Inflammatory macrophage treated with lipopolysaccharide for 1 hour (primary cell): ENCODE results near the gene PSENEN.

Experiments
- DNase-seq, 2 donors: peaks; one replicate each; pipeline ENCODE4 v3.0.0-alpha.2; 2020 to 2022

The PSENEN gene

GRCh38 chr19:35775298-35776101 is 30.0 kb downstream of the PSENEN start, which contains the start of gene ARHGAP33:
Gene ARHGAP33, plus strand, starts transcription at chr19:35775564. Its CDS starts 95 bp downstream, at chr19:35775659.
- peak; percentile 98 to 100 for DNase-seq

GRCh38 chr19:35776102-35776788 is 30.8 kb downstream of the PSENEN start:
- no peak for DNase-seq

- DNase-seq, result no peak
Measured at GRCh38 chr19:35777086-35777841, 31.8 kb downstream of the PSENEN start.

- no peak for DNase-seq
Measured at GRCh38 chr19:35777961-35778360, 32.5 kb downstream of the PSENEN start.

- DNase-seq, result no peak
Measured at GRCh38 chr19:35779033-35779432, 33.6 kb downstream of the PSENEN start.

GRCh38 chr19:35780058-35780457 is 34.6 kb downstream of the PSENEN start:
- no peak for DNase-seq

- no peak for DNase-seq
Measured at GRCh38 chr19:35780717-35781116, 35.3 kb downstream of the PSENEN start.

GRCh38 chr19:35781650-35782049 is 36.2 kb downstream of the PSENEN start:
- DNase-seq, result no peak

GRCh38 chr19:35782589-35782988 is 37.1 kb downstream of the PSENEN start:
- no peak for DNase-seq

- DNase-seq, result no peak
Measured at GRCh38 chr19:35783469-35784434, 38.3 kb downstream of the PSENEN start.

GRCh38 chr19:35784503-35785338 is 39.3 kb downstream of the PSENEN start:
- DNase-seq, result no peak

GRCh38 chr19:35785339-35785627 is 39.8 kb downstream of the PSENEN start:
- no peak for DNase-seq

GRCh38 chr19:35786299-35787160 is 41.1 kb downstream of the PSENEN start:
- DNase-seq, result no peak

GRCh38 chr19:35787227-35787799 is 41.9 kb downstream of the PSENEN start:
- no peak for DNase-seq

GRCh38 chr19:35788205-35788960 is 42.9 kb downstream of the PSENEN start:
- DNase-seq, result no peak

- no peak for DNase-seq
Measured at GRCh38 chr19:35789195-35789977, 43.9 kb downstream of the PSENEN start.

- DNase-seq, result no peak
Measured at GRCh38 chr19:35789978-35790944, 44.8 kb downstream of the PSENEN start.
